H1 (cell line): Measurements from ENCODE around the gene STEAP3. TPM values are rescaled to one million over a fixed set of nuclear protein-coding genes. Genes with fewer than 3 reads are reported as not detected.

Source experiments
- ASH2L ChIP-seq: fragments of 200-600, 300-600 bp; sonication (generic); IDR thresholded peaks from one replicate; pipeline ENCODE4 v1.7.1; 2017; ENCODE audit warnings: low read length
- BCL11A ChIP-seq, 2 experiments: IDR thresholded peaks; one replicate each; pipeline ENCODE4 v1.6.1; 2011; ENCODE audit warnings: low read depth in 2 of 2, low read length in 2 of 2, mild to moderate bottlenecking in 2 of 2
- CHD1 ChIP-seq: IDR thresholded peaks from 2 replicates; pipeline ENCODE4 v1.6.1; 2012; ENCODE audit warnings: low read depth, low read length, improper control_type of control experiment
- HDAC2 ChIP-seq, 2 experiments: fragments of 300-600 bp in 1 of 2; sonication (generic) in 1 of 2; IDR thresholded peaks; 2 replicates each; pipeline ENCODE4 v1.6.1; 2011 to 2012; ENCODE audit warnings: low read depth in 2 of 2, low read length in 2 of 2, mild to moderate bottlenecking in 2 of 2, moderate library complexity in 2 of 2, borderline replicate concordance in 1 of 2, inconsistent platforms in 1 of 2
- KDM5A ChIP-seq: fragments of 200-600 bp; IDR thresholded peaks from 2 replicates; pipeline ENCODE4 v1.7.1; 2012; ENCODE audit warnings: mild to moderate bottlenecking, low read length, inconsistent platforms, mixed read lengths
- POU5F1 ChIP-seq: IDR thresholded peaks from 2 replicates; pipeline ENCODE4 v1.6.1; 2011; ENCODE audit warnings: low read depth, mild to moderate bottlenecking, low read length, moderate library complexity
- SIRT6 ChIP-seq: IDR thresholded peaks from one replicate; pipeline ENCODE4 v1.7.1; 2012; ENCODE audit warnings: low read length, inconsistent platforms
- SP2 ChIP-seq: IDR thresholded peaks from 2 replicates; pipeline ENCODE4 v1.6.1; 2012; ENCODE audit warnings: mild to moderate bottlenecking, low read length, inconsistent platforms
- SP4 ChIP-seq: IDR thresholded peaks from 2 replicates; pipeline ENCODE4 v1.6.1; 2012; ENCODE audit warnings: low read length, inconsistent platforms
- TBP ChIP-seq: IDR thresholded peaks from 2 replicates; pipeline ENCODE4 v1.6.1; 2011; ENCODE audit warnings: low read depth, low read length, improper control_type of control experiment
- polyA plus RNA-seq, 7 experiments: library from polyadenylated mRNA; depleted of rRNA in 3 of 7; stranded (reverse) in 5 of 7; unstranded in 2 of 7; fragments of >200 nt in 5 of 7; fragments of 200-250 nt in 2 of 7; gene quantifications; 1 replicate in 5 of 7; 2 replicates in 1 of 7; 4 replicates in 1 of 7; pipeline versions ENCODE4 v1.2.1 to v1.2.3, GENCODE V29; 2011 to 2013; ENCODE audit warnings: missing spikeins in 2 of 7, mixed read lengths in 2 of 7
- total RNA-seq: library from RNA; stranded (reverse); fragmentation: NEBNext Ultra II Directional; extraction: Animal tissue kit (Norgen Biotek cat#: 25700); gene quantifications from 2 replicates; pipeline ENCODE4 v1.2.1, GENCODE V29; 2021

The STEAP3 gene
- total and polyA plus RNA-seq, 2 of the 8 experiments (the other 6 are each of a cell fraction or from before 2014, with no cell fraction given), result 21.7 to 27.9 TPM

DNA sequence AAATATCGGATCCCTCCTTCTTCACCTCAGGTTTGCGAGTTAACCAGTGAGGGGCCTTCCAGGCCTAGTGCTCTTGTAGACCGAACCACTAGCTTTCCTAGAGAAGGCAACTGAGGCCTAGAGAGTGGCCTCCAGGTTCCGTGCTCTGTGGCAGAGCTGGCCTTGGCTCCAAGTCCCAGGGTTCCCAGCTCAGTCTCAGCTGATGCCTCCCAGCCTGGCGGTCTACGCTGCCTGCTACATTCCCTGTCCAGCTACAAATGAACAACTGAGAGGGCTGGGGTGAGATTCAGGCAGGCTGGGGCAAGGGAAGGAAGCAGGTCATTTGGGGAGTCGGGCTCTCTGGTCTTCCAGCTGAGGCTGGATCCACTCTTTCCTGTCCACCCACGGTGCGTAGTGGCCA is 2.3 kb downstream of the STEAP3 start (continued):
- no peak for TF ChIP-seq SIRT6
- TF ChIP-seq SP2, result no peak
- no peak for TF ChIP-seq BCL11A (IDR thresholded peaks at IDR 0.05; ENCODE audit: low read depth in 2 of 2, low read length in 2 of 2)
- TF ChIP-seq CHD1, result no peak
- TF ChIP-seq POU5F1, result no peak
- TF ChIP-seq SP4, result no peak
- no peak for TF ChIP-seq TBP
- no peak for TF ChIP-seq KDM5A
- TF ChIP-seq HDAC2 (IDR thresholded peaks at IDR 0.05; ENCODE audit: borderline replicate concordance in 1 of 2, low read depth in 2 of 2, low read length in 2 of 2), result no peak
- no peak for TF ChIP-seq ASH2L
- TF ChIP-seq, all 59 proteins: peak for 0
